GM12801 (cell line): ENCODE measurements around the gene CD300LG.

Source experiments
- CTCF ChIP-seq: IDR thresholded peaks from one replicate; pipeline ENCODE4 v1.5.1; 2011; ENCODE audit warnings: control low read depth; ENCODE audit not compliant: insufficient read length; ENCODE audit errors: extremely low read depth

Gene CD300LG

GRCh38 chr17:43888548-43888947 lies 41.6 kb downstream of the CD300LG start:
- no peak for TF ChIP-seq CTCF

- TF ChIP-seq CTCF: no peak
These were observed 43.3 kb downstream of the CD300LG start for GRCh38 chr17:43890240-43890639.

GRCh38 chr17:43891851-43892646 lies 45.1 kb downstream of the CD300LG start:
- TF ChIP-seq CTCF: no peak

GRCh38 chr17:43892647-43892952 lies 45.6 kb downstream of the CD300LG start:
- TF ChIP-seq CTCF: no peak

GRCh38 chr17:43897831-43898230 lies 50.9 kb downstream of the CD300LG start:
- no peak for TF ChIP-seq CTCF

GRCh38 chr17:43898446-43898845 lies 51.5 kb downstream of the CD300LG start:
- TF ChIP-seq CTCF: no peak

- no peak for TF ChIP-seq CTCF
These were observed 53.3 kb downstream of the CD300LG start for GRCh38 chr17:43900183-43900857.
